ENCODE results near the gene LTBR.
A peak's percentile ranks its signal among the peaks of the same experiment; 100 is the strongest.
"Not testable (repeated sequence)": the region's sequence is repeated elsewhere in the genome, so short reads cannot be mapped to it uniquely, and the experiment has no call there.

Gene LTBR

GRCh38 chr12:6383572-6384498, at the start of gene LTBR:
LTBR (plus strand) TSS chr12:6384162; CDS start chr12:6384359, 197 bp downstream.
- no peak for DNase-seq (ENCODE audit: low read depth)

DNA sequence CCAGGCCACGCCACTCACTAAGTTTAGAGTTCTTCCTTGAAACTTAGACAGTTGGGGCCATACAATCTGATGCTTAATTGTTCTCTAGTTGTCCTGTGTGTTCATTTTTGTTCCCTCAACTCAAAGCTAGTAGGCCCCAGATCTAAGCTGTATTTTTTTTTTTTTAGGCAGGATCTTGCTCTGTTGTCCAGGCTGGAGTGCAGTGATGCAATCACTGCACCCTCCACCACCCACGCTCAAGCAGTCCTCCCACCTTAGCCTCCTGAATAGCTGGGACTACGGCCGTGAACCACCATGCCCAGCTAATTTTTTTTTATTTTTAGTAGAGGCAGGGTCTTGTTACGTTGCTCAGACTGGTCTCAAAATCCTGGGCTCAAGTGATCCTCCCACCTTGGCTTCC, 49.6 kb upstream of the LTBR start:
- no peak for DNase-seq (ENCODE audit: low read depth)

GRCh38 chr12:6334940-6335450, 49.0 kb upstream of the LTBR start:
- DNase-seq (ENCODE audit: low read depth) = no peak

GRCh38 chr12:6335451-6336078, 48.4 kb upstream of the LTBR start:
- peak; percentile 82 for DNase-seq (ENCODE audit: low read depth)

DNA sequence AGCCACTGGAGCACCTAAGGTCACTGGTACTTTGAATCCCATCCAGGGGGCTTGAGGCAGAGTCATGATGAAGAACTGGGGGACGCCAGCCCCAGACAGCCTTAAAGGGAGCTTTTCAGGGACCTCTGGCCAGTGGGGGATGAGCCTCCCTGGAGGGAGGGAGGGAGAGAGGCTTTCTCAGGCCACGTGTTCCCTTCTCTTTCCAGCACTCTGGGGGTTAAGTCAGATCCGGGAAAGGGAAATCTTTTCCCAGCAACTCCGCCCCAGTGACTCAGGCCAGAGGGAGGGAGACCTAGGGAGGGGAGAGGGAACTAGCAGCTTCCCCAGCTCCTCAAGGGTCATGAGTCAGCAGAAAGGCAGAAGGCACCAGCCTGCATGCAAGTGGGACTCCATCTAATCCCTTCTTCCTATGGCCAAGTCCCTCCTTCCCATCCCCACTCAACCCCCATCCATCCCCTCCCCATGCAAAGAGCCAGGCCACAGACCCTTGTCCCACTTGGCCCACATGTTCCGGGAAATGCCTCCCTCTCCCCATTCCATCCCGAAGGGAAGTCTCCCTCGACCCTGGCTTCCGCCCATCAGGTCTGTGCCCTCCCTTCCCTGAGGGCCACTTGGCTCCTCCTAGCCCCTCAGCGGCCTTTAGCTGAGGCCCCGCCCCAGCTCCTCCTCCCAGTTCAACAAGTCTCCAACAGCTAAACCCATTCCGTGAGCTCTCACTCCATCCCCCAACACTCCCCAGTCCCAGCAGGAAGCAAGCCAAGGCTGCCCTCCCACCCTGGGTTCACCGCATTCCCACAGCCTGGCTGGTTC, 47.7 kb upstream of the LTBR start:
- DNase-seq (ENCODE audit: low read depth) = peak; percentile 62

DNA sequence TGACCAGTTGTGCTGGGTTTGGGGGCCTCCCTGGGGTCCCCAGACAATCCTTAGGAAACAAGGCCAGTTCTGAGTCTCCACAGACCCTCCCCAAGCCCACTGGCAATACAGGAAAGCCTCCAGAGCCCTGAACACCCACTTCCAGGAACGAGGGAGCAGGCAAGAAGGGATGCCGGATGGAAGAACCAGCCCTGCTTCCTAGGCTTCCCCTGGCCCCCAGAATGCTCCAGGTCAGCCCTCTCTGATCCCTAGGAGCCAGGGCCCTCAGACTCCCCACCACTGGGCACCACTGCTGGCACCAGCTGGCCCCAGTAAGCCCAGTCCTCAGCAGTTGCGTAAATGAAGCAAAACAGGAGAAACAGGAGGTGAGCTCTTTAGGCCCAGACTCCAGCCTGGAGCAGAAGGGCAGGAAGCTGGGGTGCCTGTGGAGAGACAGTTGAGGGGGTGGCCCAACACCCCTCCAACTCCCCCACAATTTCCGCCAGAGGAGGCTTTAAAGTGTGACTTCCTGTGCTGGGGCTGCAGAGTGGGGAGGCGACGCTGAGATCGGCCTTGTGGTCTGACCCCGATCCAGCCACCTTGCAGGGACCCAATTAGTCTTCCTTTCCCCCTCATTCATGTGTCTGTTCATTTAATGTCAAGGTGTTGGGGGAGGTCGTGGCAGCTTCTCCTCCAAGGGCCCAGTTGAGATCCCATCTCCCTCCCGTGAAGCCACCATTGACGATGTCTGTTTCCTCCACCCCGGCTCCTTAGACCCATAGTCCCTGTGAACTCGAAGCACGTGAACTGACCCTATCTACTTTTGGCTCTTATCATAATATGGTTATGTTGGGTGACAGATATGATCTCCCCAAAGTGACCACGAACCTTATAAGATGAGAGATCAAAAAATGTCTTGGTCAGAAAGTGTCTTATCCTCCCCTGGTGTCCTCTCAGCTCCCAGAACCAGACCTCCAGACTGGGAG, 46.8 kb upstream of the LTBR start:
- DNase-seq (ENCODE audit: low read depth) = no peak

DNA sequence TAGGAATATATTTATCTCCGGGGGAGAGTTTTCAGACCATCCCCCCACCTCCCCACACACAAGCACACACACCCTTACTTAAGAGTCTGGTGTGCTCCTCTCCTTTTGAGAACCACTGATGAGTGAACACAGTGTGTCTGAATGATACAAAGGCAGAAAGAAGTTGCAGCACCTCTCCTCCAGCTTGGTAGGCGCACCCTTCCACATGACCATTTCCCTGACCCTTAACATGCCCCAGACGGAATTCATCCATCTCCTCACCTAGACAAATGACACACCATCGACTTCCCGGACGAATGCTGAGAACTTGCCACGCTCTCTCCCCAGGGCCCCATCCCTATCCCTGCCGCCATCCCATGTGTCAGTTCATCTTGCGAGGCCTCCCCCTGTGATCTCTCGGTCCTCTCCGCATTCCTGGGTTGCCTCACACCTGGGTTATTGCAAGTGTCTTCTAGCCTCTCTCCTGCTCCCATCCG, 46.0 kb upstream of the LTBR start:
- DNase-seq (ENCODE audit: low read depth) = no peak

GRCh38 chr12:6338536-6338935, 45.4 kb upstream of the LTBR start:
- DNase-seq (ENCODE audit: low read depth) = not testable (repeated sequence)

- no peak for DNase-seq (ENCODE audit: low read depth)
These were observed 45.0 kb upstream of the LTBR start for GRCh38 chr12:6338955-6339354.

- no peak for DNase-seq (ENCODE audit: low read depth)
These were observed 43.8 kb upstream of the LTBR start for GRCh38 chr12:6340032-6340638.

GRCh38 chr12:6340745-6341416, 43.1 kb upstream of the LTBR start:
- no peak for DNase-seq (ENCODE audit: low read depth)

- DNase-seq (ENCODE audit: low read depth) = no peak
These were observed 42.4 kb upstream of the LTBR start, which contains the start of gene TNFRSF1A for GRCh38 chr12:6341417-6342139. TNFRSF1A (minus strand) TSS chr12:6342076; CDS start chr12:6341814, 262 bp downstream.

- DNase-seq (ENCODE audit: low read depth) = no peak
These were observed 41.6 kb upstream of the LTBR start for GRCh38 chr12:6342140-6342889.

GRCh38 chr12:6343518-6343917, 40.4 kb upstream of the LTBR start:
- DNase-seq (ENCODE audit: low read depth) = no peak

DNA sequence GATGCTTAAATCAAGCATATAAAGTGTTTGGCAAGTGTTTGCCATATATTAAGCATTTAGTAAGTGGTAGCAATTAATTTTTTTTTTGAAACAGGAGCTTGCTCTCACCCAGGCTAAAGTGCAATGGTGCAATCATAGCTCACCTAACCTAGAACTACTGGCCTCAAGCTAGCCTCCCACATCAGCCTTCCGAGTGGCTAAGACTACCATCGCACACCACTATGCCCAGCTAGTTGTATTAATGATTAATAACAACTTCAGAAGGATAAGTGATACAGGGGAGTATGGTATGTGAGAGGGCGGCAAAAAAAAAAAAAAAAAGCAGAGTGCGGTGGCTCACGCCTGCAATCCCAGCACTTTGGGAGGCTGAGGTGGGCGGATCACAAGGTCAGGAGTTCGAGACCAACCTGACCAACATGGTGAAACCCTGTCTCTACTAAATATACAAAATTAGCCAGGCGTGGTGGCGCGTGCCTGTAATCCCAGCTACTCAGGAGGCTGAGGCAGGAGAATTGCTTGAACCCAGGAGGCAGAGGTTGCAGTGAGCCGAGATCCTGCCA, 39.8 kb upstream of the LTBR start:
- not testable (repeated sequence) for DNase-seq (ENCODE audit: low read depth)

DNA sequence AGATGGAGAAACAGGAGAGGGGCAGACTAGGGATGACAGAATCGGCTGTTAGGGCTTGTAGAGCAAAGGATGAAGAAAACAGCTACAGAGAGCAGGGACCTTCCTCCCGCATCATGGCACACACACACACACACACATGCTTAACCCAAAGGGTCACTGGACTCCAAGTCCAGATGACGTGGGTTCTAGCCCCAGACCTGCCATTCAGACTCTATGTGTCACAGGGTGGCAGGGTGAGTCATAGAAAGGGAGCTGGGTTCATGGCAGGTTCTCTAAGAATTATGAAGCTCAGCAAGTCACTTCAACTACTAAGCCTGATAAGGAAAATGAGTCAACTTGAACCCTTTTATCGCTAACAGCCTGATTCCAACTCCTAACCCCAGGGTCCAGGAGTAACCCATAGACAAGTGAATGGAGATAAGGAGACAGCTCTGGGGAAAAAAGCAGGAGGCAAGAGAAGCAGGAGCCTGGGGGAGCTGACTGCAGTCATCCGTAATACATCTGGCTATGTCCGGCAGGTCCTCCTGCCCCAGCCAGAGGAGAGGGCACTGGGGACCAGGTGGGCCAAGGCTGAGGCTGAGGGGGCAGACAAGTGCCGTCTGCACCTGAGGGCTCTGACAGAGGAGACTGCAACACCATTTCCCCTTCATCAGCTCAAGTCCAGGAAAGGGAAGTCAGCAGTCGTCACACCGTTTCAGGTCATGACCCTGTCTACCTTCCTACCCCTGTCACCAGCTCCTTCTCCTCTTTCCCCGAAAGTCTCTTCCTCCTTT, 38.5 kb upstream of the LTBR start:
- no peak for DNase-seq (ENCODE audit: low read depth)

GRCh38 chr12:6346235-6346832, 37.6 kb upstream of the LTBR start:
- no peak for DNase-seq (ENCODE audit: low read depth)
